HPDE6-E6E7 (cell line): ENCODE measurements around the gene HOXA3.

ENCODE experiments used
- DNase-seq: peaks from one replicate; pipeline ENCODE4 v3.0.0; 2011; ENCODE audit warnings: missing footprints; ENCODE audit errors: extremely low spot score

The HOXA3 gene

DNA sequence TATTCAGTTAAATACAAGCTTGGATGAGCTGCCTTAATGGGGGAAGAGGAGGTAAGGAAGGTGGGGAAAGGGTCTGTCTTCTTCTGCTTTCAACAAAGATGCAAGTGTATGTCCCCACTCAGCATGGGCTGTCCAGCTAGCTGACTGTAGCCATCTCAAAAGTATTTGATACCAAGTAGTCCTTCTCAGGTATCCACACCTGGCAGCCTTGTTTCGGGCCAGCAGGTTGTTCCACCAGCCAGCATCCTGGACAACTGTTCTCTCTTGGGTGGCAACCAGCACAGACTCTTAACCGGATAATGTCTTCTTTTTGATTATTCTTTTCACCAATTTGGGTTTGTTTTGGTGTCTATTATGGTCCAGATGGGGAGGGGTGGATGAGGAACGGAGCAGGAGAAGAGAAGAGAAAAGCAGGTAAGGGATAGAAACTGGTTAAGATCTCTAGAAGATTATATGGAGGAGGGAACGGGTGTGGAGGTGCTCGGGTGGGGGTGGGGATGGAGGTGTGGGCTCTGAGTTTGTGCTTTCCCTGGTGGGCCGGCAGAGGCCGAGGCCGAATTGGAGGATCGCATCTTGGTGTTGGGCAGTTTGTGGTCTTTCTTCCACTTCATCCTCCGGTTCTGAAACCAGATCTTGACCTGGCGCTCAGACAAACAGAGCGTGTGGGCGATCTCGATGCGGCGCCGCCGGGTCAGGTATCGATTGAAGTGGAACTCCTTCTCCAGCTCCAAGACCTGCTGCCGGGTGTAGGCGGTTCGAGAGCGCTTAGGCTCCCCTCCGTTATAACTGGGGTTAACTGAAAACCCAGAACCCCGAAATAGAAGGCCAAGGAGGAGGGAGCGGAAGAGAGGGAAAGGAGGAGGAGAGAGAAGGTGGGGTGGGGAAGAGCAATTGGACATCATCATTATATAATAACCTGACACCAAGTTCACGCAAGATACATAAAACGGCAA lies 23.3 kb downstream of the HOXA3 start:
- DNase-seq: no peak

DNA sequence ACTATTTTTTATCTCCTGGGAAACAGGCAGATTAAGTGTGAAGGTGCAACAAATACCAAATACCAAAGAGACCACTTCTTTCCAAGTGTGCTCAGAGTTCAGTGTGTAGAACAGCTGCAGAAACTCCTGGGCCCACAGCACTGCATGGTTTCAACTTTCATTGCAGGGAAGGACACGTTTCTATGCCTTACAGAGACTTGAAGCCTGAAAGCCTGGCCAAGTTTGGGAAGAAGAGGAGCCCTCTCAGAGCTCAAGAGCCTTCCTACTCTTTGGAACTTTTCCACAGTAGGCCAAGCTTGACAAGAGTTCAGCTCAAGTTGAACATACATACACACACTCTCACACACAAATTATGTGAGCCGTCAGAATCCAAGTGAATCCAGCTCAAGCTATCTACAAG lies 24.3 kb downstream of the HOXA3 start:
- DNase-seq: no peak

DNA sequence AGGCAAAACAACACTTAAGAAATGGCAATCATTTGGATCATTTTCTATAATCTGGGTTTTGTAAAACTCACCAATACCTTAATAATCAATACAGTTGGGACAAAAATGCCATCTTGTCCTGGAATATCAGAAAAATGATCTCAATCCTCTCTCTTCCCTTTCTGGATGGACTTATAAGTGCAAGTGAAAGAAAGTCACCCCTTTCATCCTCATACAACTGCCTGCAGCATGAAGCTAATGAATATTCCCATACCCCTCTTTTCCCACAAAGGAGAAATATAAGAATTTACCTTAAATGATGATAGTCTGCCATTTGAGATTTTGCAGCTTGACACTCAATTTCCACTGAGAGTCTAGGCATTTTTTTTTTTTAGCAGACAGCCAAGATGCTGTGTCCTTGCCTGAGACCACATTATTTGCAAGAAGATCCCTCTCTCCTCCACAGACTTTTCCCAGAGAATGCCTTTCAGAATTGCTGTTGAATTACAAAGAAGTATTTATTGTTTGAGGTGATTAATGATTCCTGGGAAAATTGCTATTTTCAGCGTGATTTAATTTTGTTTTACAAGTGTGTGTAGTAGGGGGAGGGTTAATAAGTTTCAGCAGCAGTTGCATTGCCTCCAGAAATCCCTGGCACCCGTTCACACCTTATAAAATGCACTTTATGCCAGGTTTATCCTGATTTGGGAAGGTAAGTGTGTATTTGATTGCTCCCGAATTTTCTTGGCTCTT lies 25.6 kb downstream of the HOXA3 start:
- no peak for DNase-seq

DNA sequence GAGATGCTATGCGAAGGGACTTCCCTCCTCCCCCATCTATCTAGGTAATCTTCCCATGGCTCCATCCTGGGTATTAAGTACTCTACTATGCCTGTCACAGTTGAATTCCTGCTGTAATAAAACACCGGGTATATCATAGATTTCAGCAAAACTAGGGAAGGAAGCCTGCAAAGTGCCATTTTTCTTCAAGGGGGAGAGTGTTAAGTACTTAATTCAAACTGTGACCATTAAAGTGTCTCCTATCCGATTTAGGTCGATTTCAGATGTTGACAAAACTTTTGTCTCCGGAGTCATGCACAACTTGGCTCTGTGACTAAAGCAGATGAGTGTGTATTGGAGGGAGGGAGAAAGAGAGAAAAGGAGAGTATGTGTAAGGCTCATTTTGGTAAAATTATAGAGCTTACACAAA lies 26.4 kb downstream of the HOXA3 start:
- DNase-seq: no peak

DNA sequence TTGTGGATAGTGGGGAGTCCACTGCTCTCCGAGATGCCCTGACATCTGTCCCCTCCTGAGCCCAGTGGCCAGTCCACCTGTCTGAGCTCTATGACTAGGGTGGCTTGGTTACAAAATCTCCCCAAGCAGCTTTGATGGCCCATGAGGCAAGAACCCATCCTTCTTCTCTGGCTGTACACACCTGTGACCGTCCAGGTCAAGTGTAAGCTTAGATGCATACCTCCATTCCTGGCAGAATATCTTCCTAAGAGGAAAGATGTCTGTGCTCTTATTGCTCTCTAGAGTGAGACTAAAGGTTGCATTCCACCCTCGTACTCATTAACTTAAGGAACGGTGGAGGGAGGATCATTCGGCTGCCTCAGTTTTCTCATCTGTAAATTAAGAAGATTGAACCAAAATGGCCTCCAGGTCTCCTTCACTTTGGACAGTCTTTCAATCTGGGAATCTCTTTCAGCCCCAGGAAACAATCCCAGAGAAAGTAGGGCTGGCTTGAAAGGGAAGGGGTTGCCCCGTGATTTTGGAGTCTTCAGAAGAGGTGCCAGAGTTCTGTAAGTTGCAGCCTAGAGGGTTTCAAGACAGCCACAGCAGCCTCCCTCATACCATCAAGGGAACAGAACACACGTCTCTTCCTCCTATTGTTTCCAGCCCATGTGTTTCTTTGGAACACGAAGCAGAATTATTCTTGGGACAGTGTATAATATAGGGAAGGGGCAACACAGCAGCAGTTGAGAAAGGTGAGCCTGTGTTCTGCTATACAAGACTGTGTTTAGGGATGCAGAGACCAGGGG lies 27.3 kb downstream of the HOXA3 start:
- DNase-seq: no peak

DNA sequence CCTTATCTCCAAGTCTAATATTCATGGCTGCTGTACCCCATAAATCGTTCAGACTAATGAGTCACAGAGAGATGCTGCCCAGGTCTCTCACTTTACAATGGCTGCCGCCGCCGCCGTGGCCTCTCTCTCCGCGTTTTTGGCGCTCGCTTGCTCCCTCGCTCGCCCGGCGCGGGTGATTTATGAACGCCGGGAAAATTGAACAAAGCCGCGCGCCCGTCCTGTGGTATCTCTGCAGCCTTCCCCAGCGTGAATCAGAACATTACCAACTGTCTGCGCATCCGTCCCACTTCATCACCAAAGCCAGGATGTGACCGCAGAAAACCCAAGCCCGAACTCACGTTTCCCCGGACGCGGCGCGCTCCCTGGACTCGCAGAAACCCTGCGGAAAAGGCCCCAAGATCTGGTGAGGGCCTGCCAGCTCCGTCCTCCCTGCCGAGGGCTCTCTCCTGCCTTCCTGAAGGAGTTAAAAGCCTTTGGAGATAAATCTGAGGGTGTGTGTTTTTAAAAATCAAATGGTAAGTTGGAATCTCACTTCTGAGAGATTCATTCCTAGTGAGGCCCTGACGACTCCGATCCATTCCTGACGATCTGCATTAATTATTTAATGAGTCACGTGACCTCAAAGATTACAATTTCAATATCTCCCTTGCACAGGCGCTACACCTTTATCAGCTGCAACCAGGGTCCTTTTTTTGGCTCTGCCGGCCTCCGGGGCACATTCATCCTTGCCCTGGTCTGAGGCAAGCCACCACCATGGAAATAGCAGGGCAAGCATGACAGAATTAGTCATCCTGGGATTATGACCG lies 28.1 kb downstream of the HOXA3 start:
- DNase-seq: no peak

DNA sequence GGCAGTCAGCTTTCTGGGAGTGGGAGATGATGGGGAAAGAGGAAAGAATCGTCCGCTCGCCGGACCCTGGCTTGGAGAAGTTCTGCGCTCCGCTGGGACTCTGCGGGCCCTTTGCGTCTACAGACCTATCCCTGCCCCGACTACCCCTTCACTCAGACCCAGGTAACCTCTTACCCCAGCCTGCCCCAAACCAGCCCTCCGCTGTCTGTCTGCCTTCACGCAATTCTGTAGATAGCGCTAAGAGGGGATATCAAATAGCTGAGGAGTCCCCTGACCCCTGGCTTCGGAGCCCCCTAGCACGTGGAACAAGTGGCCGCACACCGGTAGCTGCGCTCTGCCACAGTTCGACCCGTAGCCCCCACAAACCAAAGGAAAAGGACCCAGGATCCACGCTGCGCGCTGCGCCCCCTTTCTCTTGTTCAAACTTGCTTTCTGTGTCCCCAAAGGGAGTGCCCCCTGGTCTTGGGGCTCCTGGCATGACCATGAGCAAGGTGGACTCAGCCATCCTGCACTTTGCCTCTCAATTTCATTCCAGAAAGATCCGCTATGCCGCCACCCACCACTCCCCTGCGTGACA lies 28.8 kb downstream of the HOXA3 start:
- DNase-seq: no peak

DNA sequence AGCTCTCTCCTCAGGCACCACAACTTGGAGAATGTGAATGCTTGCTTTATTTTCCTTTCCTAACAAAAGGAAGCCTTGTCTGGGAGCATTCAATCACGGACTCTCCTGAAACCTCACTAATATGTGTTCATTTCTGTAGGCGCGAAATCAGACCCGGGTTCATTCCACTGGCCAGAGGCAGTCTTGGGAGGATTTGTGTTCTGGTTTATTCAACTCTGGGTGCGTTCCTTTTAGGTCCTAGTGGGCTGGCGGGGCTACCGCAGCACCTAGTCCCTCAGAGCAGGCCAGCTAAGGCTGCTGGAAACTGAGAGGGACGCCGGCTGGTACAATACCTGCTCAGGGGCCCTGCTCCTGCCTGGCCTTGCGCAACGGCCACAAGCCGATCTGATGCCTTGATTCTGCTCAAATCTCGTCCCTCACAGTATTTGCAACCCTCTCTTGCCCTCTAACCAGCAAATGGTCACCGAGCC lies 29.3 kb downstream of the HOXA3 start:
- no peak for DNase-seq

DNA sequence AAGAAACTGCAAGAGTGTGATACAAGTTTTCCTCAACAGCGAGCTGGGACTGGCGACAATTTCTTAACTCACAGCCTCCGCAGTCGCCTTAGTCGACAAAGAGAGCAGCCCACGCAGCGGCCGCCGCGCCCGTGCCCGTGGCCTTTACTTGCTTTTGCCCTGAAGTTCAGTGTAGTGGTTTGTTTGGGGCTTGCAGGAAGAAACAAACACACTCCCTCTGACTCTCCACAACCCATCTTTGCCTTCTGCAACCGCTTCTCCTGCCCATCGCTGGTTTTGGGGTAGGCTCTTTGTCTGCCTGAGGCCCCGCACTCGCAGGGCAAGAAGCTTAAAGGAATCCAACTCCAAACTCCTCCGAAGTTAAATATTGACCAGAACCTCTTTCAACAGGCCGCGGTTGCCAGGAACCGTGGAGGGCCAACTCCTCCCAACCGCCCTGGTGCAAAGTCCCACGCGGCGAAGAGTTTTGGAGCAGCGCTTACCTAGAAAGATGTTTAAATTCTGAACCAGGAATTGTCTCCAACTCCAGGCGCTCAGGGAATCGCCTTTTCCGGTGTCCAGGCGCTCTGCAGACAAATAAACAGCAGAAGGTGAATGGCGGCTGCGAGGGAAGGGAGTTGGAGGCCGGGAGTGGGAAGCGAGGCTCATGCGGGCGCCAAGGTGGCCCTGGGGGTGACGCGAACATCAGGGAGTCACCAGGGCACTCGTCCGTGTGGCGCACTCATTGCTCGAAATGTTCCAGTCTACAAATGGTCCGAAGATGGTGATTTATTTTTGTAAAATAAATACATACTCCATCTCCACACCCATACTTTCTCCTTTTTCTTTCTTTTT lies 30.1 kb downstream of the HOXA3 start:
- DNase-seq: no peak

DNA sequence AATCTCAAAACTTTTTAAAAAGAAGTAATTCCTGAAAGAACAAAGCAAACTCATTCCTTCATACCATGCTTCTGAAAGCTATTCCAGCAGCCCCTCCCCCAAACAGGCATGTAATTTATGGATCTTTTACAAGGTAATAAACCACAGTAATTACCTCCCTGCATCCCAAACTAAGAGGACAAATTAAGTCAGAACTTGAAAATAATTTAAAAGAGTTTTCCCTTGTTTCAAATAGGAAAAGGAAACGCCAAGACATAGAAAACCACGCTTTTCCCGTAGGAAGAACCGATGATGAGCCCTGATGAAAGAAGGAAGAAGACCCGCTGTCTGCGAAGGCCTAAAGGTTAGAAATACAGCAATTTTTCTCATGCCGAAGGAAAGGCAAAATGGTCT lies 30.7 kb downstream of the HOXA3 start:
- no peak for DNase-seq

DNA sequence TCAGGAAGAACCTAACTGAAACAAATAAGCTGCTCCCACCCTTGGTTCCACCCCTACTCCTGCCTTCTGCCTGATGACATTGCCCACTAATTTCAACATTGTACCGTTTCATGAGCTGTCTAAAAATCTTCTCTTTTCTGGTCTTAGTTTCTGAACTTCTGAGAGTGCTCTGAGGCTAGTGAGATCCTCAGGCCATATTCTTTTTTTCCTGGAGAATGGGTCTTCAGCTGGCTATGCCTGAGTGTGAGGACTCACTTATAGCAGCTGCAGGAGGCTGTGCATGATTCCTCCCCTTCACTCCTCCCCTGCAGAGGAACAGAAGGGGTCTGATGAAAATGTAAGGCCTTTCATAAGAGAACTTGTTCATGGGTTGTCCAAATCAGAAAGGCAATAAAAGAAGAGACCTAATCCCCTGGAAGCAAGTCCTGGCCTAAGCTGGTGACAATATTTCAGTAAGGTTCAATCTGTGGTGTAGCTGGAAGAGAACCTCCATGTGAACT lies 32.9 kb downstream of the HOXA3 start:
- no peak for DNase-seq

DNA sequence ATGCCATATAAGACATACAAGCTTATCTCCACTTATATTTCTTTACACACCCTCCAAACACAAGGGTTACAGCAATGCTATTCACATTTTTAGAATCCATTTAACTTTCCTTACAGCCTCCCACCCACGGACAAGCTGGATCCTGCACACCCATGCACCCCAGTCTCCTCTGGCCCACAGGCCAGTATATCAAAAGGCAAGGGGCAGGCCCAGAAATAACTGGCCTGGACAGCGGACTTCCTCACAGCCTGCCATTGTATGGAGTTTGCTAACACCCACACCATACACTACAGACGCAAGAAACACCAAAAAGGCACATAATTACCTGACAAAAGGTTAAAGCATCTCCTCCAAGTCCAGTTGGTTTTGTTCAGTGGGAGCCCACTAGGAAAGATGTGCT lies 33.8 kb downstream of the HOXA3 start:
- no peak for DNase-seq

DNA sequence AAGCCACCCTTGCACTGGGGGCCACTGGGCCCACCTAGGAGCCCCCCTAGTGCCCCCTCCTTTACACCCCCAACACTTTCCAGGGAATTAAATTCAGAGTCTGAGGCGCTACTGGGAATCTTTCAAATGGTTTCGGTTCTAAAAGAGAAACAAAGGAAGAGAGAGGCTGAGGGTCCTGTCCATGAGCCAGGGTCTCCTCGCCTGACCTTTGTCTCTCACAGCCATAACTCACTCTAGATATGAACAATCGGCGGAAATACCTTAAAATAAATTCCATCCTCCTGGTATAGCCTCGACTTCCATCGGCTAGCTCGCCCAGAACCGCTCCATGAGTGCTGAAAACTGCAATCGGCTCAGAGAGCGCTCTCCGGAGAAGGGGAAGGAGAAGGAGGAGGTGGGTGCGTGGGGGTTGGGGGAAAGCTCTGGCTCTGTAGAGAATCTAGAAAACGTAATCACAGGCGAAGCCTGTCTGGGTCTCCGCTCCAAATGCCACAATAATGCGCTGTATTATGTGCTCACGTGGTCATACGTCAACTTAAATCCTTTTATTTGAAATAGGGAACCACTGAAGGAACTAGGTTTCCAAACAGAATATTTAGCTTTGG lies 34.4 kb downstream of the HOXA3 start:
- no peak for DNase-seq

DNA sequence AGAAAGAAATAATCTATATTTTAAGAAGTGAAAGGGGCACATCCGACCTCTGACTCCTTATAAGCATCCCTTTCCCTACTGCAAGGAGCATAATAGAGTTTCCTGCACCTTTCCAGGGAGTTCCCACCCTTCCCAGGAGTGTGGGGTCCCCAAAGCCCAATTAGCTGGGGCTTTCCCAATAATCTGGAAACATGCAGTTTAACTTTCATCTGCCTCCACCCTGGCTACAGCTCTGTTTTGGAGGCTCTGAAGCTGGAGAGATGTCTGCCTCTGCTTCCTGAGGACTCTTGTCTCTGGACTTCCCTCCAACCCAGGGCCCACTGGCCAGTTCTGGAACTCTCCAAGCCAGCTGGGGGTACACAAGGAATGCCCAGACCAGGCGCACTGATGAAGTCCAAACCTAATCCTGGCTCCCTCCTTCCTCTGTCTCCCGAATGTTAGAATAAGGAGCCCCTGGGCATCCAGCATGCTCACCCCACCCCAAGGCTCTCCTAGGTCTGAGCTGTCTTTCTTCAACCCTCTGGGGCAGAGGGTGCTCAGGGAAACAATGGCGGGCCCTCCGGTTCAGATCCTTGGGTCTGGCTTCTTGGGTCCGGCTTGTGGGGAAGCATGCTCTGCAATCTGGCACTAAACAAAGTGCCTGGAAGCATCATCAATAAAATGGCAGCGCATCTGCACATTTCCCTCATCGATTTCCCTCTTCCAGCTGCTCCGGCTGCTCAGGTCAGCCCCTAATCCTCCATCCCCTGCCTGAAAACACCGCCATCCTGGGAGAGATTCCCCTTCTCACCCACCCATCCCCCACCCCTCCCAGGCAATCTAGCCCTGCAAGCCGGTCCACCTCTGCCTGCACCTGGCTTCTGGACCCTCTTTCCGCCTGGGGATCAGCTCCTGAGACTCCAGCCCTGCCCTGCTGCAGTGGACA lies 35.2 kb downstream of the HOXA3 start:
- DNase-seq: no peak

DNA sequence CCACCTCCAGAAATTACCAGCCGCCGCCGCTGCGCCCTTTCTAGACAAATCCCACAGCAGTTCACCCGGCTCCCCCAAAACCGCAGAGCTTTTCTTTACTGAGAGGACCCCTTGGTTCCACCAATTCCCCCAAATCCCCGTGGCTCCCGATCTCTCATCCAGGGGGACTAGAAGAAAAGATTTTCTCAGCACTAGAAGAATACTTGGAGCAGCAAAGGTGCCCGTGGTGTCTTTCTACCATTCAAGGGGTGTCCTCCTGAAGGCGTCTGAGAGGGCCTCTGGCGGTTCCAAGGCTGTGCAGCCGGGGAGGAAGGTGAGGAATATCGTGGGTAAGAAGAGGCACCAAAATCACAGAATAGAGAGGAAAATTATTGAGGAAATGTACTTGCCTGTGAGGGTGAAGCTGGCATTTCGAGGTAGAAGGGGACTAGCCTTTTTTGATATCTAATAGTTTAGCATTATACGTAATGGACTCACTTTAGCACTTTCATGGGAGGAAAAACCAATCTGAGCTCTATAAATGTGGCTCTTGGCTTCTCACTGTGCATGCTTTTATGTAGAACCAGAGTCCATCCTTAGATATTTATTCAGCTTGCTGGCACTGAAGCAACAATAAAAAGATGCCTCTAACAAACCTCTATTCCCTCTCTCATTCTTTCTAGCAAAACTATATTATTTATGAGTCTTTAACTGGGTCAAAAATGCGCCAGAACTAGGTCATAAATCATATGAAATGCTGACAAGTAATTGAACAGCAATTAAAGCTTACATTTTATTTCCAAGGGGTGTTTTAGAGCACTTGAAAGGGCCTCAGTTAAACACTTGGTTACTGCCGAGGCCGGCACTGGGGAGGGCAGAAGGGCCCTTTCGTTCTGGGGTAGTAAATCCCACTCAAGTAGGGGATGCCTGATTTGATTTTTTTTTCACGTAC lies 36.1 kb downstream of the HOXA3 start:
- no peak for DNase-seq

DNA sequence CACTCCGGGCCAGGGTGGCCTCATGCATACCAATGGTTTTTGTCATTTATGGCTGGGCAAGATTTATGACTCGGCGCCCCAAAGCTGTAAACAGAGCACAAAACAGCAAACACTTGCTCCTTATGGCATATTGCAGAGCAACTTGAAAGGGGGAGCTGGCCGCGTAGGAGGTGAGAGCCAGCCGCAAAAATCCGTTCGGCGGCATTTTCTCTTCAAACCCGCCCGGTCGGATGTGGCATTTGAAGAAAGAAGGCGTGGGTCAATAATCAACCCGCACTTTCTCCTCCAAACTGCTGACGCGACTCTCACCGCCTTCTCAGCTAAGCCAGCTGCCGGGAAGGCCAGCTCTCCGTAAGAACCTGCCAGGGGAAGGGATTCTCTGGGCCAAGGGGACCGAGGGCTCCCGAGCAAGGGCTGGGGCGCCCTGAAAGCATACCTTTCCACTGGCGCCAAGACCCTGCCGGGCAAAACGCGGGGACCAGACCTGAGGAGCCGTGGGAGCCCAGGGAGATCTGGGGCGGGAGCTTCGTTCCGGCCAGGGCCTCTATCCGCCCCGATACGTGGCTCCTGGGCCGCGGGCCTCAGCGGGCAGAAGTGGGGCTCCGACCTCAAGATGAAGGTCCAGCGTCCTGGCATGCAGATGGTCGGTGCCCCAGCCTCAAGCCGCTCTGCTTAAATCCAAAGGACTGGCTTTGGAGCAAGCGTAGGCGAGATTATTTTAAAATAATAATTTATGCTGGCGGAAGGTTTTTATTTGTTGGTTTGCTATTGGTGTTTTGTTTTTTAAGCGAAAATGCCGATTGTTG lies 37.0 kb downstream of the HOXA3 start:
- no peak for DNase-seq
